Measurements from ENCODE around the gene TWIST2.
A peak's percentile ranks its signal among the peaks of the same experiment; 100 is the strongest.

The TWIST2 gene

DNA sequence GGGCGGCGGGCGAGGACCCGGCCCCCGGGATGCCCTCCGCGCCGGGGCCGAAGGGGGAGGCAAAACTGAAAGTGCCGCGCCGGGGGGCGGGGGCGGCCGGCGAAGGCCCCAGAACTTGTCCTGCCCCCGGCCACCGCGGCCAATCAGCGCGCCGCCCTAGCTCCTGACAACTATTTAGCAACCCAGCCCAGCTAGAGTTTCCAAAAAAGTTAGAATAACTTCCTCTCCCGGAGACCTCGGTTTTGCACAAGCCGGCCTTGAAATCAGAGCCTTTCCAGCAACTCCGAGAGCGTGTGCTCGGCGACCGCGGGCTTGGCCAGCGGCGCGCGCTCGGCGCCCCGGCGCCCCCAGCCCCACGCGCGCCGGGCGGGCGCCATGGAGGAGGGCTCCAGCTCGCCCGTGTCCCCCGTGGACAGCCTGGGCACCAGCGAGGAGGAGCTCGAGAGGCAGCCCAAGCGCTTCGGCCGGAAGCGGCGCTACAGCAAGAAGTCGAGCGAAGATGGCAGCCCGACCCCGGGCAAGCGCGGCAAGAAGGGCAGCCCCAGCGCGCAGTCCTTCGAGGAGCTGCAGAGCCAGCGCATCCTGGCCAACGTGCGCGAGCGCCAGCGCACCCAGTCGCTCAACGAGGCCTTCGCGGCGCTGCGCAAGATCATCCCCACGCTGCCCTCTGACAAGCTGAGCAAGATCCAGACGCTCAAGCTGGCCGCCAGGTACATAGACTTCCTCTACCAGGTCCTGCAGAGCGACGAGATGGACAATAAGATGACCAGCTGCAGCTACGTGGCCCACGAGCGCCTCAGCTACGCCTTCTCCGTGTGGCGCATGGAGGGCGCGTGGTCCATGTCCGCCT is at the start of gene TWIST2:
TSS of gene TWIST2 (plus strand) at position 245 of the 850 bp plus-strand sequence. CDS start at position 376, 131 bp downstream.
- peak; percentile 96 for DNase-seq (ENCODE audit: low spot score)

DNA sequence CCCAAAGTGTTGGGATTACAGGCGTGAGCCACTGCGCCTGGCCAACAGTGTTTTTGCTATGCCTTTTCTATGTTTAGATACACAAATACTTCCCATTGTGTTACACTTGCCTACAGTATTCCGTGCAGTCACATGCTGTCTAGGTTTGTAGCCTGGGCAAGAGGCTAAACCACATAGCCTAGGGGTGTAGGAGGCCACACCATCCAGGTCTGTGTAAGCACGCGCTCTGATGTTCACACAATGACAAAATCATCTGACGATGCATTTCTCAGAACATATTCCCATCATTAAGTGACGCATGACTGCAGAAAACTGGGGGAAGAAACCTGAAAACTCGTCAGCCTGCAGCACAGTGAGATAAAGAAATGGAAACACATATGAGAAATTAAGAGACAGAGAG is 46.1 kb upstream of the TWIST2 start:
- DNase-seq (ENCODE audit: low spot score) = no peak

DNA sequence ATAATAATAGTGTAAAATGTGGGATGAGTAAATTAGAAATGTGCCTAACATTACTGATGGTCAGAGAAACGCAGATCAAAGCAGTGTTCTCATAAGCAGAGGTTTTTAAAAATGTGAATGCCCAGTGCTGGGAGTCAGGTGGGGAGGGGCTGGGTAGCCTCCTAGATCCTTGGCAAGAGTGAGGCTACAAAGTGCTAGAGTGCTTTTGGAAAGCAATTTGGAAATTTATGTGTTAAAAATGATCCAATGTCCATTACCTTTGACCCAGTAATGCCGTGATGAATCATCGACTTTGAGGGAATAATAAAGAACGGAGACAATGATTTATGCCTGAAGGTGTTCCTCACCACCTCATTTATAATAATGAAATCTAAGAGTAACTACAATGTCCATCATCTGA is 44.9 kb upstream of the TWIST2 start:
- DNase-seq (ENCODE audit: low spot score) = no peak

DNA sequence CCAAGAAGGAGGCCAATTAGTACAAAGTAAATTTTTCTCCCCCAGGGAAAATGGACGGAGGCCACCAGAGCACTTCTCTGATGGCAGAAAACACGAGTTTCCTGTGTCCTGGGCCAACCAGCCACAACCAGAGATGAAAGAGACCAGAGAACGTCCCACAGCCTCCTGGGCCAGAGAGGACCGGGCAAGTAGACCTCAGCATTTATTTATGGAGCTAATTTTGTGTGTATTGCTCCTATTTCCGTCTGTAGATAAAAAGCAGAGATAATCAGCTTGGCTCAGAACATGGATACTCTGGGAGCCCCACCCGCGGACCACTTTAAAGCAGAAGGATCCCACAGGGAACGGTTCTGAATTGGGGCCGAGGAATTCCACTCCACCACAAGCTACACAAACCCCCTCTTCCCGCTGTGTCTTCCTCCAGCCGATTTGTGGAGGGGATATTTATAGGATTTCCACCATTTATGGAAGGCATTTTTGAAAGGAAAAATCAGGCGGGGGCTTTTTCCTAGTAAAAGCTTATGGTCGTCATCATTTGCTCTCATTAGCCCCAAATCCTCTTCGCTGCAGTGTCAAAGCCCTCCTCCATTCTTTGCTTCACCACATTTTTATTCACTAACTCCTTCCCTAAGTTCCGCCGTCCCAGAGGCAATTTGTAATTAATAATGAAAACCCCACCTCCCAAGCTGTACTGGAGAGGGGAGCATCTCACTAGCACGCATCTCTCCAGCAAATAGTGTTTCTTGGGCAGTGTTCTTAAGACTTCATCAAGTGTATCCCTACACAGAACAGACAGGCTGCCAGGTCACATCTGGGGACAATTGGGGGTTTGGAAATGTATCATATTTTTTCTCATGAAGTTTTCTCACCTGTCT is 43.7 kb upstream of the TWIST2 start:
- no peak for DNase-seq (ENCODE audit: low spot score)

DNA sequence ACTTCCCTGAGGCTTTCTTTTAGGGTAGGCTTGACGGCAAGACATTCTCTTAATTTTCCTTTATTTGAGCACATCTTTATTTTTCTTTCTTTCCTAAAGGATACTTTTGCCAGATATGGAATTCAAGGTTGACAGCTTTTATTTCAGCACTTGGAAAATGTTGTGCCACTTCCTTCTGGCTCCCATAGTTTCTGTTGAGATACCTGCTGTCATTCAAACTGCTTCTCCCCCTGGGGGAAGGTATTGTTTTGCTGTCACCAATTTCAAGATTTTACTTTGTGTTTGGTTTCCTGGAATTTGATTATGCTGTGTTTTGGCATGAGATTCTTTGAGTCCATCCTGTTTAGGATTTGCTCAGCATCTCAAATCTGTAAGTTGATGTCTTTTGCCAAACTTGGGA is 39.1 kb upstream of the TWIST2 start:
- no peak for DNase-seq (ENCODE audit: low spot score)

DNA sequence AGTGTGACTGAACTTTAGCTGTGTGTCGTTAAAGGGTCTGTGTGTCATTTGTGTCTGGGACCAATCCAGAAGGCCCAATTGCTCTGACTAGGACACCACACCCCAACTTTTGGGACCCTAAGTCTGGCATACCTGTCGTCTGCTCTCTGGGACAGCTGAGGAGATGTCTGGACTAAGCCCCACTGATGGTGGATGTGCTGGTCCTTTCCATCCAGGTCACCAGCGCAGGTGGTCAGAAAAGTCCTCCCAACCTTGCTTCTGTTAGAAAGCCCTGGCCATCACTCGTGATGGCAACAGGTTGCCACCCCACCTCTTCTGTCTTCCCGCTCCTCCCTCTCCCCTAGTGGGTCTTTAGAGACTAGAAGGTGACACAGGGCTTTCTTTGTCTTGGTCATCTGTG is 37.6 kb upstream of the TWIST2 start:
- DNase-seq (ENCODE audit: low spot score) = no peak

DNA sequence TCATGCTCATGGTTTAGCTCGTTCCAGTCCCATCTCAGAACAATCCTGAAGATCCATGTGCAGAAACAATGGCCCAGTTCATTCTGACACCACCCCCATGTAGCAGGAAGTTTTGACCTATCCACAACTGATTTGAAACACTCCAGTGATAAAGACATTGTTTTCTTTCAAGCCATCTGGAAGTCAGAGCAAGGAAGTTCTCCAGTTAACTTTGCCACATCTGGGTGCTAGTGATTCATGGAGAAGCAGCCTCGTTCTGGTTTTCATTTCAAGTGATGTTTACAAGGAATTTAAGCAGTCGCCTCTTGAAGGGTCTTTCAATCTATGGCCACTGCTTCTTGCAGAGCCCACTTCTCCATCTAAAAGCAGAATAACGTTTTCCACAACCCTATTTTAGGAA is 36.6 kb upstream of the TWIST2 start:
- peak; percentile 57 for DNase-seq (ENCODE audit: low spot score)

DNA sequence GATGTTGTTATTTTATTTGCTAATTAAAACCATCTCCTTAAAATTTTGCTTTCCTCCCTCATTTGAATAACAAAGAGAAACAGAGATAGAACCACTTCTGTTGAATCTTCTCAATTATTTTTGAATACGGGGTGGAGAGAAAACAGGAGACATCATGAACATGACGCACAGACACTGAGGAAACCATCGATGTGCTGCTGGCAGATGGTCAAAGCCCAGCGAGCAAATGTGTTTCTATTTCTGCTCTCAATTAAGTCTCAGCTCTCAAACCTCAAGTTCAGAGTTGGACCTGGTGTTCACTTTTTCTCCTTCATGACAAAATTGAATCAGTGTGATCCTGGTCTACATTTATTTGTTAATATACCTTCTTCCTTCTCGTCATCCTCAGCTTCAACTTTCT is 36.1 kb upstream of the TWIST2 start:
- DNase-seq (ENCODE audit: low spot score) = peak; percentile 82

DNA sequence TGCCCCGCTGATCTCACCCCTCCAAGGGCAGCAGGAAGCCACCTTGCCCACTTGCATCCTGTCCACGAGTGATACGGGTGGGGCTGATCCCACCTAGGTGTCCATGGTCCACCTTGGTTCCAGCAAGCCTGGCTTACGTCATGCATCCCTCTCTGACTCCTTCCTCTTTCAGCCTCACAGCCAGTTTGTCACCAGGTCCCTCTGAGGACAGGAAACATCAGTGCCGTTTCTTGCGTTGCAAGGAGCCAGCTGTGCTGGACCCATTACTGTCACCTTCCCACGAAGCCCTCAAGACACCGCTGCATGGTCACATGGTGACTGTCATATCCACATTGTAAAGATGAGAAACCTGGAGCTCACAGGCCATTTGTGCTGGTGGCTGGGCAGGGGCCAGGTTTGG is 34.8 kb upstream of the TWIST2 start:
- no peak for DNase-seq (ENCODE audit: low spot score)

DNA sequence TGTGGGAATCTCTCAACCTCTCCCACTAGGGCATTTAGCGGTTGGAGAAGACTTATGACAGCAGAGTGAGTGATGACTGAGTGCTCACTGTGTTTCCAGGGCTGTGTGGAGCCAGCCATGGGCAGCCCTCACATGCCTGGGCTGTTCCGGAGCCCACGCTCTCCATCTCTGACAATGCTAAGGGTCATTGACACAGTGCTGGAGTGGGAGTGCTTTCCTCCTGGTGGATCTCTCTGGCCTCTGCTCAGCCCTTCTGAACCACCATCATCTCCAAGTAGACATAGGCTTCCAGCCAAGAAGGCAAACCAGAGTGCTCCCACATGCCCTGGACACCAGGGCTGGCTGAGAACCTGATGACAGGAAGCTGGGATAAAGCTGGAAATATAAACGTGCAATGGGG is 33.1 kb upstream of the TWIST2 start:
- no peak for DNase-seq (ENCODE audit: low spot score)

DNA sequence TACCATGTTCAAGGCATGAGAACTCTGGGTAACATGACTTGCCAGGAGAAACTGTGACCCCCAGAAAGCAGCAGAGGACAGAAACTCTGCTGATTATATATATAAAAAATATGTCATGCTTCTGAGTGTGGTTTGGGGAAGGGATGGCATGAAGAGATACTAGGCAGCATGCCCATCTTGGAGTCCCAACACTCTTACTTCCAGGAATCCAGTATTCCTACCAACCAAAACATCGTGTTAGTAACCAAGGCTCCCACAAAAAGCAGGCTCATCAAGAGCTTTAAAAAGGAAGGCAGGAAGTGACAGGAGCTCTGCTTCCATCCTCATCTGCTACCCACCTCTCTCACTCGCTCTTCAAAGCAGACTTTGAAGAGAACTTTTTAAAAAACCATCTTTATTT is 31.6 kb upstream of the TWIST2 start:
- DNase-seq (ENCODE audit: low spot score) = peak; percentile 42

DNA sequence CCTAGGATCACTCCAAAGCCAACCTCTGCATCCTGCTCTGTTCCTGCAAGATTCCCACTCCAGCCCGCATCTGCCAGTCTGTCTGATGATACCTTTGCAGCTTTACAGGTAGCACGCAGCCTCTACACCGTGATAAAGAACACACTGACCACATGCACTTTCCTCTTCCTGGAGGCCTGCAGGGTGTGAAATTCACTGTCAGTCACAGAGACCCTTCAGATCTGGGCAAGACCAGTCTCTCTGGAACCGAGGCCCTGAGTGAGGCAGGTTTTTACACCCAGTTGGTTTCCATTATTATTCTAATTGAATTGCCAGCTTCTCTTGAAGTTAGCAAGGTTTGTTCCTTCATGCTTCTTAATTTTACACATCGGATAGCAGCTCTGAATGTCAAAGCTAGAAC is 30.5 kb upstream of the TWIST2 start:
- no peak for DNase-seq (ENCODE audit: low spot score)

DNA sequence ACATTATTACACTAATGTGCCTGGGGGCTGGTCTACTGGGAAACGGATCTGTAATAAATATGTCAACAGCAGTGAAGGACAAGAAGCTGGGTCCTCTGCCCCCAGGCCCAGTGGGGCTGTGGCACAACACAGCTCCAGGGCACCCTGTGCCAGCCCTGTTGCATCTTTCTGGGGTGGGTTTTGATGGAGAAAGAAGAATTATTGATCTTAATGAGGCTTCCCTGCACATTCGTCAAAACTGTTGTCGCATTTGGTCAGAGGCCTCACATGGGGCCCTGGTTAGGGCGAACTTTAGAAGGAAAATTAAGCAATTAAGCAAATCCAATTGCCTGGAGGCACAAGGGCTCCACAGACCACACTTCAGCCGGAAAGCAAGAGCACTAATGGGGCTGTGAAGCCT is 30.0 kb upstream of the TWIST2 start:
- no peak for DNase-seq (ENCODE audit: low spot score)

DNA sequence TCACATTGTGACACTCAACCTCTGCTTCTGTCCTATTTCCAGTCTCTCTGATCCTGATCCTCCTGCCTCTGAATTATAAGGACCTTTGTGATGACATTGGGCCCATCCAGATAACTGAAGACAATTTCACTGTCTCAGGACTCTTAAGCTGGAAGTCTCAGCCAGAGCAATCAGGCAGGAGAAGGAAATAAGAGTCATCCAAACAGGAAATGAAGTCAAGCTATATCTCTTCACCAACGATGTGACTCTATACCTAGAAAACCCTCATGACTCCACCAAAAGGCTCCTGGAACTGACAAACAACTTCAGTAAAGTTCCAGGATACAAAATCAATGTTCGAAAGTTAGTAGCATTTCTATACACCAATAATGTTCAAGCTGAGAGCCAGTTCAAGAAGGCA is 29.3 kb upstream of the TWIST2 start:
- no peak for DNase-seq (ENCODE audit: low spot score)

DNA sequence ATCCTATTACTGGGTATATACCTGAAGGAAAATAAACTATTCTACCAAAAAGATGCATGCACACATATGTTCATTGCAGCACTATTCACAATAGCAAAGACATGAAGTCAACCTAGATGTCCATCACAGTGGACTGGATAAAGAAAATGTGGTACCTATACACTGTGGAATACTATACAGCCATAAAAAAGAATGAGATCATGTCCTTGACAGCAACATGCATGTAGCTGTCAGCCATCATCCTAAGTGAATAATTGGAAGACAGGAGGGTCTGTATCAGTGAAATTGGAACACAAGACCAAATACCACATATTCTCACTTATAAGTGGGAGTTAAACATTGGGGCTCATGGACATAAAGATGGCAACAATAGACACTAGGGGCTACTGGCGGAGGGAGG is 27.7 kb upstream of the TWIST2 start:
- DNase-seq (ENCODE audit: low spot score) = no peak

DNA sequence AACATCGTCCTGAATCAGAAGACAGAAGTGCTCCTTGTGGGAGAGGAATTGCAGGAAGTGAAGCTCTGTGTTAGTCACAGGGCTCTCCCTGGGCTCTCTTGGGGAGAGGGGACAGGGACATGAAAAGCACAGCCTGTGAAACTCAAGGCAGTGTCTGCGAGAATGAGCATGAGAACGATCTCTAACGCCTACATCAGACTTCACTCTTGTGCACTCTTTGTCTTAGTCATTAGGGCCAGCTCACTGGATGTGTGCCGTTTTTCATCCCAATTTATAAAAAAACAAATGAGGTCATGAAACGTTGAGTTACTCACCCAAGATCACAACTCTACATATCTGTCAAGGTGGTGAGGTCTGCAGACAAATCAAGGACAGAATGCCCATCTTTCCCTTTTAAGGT is 27.0 kb upstream of the TWIST2 start:
- DNase-seq (ENCODE audit: low spot score) = peak; percentile 65

DNA sequence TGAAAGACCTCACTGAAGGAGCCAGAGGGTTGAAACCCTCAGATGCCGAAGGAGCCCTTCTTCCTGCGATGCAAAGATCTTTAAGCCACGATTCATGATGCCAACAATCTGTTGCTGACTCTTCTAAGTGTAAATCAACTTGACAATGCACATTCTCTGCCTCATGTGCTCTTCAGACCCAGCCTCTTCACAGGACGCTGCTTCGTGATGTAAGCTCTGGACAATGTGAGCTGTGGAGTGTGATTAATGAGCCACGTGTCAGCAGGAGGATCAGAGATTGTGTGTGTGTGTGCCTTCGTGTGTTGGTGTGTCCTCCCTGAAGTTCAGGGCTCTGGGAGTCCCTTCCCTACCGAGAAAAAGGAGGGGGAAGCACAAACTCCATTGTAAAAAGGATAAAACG is 26.5 kb upstream of the TWIST2 start:
- peak; percentile 51 for DNase-seq (ENCODE audit: low spot score)

DNA sequence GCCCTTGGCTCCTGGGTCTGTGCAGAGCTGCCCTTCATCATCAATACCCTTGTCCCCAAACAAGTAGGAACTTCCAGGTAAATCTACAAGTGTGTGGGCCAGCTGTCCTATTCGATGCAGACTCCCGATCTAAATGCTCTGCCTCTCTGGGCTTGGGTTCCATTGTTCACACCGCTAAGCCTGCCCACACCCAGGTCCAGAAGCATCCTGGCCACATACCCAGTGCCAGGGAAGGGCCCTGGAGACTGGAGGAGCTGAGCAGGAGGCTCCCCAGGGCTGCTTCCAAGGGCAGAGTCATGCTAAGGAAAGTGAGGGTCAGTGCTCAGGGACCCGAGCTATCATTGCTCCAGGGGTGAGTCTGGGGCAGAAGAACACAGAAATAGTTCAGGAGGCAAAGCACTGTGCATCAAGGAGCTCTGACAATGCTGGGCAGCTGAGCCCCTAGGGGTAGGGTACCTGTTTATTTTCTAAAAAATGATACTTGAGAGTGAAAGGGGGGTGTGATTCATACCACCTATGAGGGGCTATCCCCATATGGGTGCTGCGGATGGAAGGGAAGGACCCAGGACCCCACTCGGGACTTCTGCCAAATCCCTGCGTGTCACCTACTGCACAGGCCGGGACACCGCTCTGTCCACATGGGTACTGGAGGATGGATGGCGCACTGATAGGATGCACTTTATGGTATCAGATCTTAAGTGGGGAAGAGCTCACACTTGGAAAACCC is 25.8 kb upstream of the TWIST2 start:
- no peak for DNase-seq (ENCODE audit: low spot score)

DNA sequence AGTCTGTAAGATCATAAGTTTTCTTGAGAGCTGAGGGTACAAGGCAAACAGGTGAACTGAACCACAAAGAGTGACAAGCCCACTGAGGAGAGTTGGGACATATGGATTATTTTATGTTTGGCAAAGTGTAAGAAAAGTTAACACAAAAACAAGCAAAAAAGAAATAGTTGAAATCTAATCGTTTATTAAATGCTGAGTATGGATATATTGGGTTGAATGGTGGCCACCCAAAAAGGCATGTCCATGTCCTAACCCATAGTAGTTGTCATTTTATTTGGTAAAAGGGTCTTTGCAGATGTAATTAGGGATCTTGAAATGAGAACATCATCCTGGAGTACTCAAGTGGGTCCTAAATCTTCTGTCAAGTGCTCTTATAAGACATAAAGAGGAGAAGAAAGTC is 24.9 kb upstream of the TWIST2 start:
- no peak for DNase-seq (ENCODE audit: low spot score)

DNA sequence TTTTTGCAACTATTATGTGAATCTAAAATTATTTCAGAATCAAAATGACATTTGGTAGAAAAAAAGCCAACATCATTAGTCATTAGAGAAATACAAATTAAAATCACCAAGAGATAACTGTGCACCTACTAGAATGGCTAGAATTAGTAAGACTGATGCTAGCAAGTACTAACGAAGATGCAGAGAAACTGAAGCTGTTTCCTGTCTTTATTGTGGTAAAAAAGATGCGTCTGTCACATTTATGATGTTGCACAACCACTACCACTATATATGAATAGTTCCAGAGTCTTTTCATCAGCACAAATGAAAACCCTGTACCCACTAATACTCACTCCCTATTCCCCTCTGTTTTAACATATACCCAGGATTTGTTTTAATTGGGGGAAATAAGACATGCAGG is 16.7 kb upstream of the TWIST2 start:
- DNase-seq (ENCODE audit: low spot score) = no peak

DNA sequence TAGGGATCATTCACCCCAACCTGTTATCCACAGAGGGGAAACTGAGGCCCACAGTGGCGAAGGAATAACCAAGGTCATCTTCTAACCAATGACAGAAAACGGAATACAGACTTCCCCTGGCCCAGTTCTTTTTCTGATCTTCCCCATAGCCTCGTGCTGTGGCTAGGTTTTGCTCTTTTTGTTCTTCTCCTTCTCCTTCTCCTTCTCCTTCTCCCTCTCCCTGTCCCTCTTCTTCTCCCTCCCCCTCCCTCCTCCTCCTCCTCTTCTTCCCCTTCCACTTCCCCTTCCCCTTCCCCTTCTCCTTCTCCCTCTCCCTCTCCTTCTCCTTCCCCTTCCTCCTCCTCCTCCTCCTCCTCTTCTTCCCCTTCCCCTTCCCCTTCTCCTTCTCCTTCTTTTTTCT is 12.9 kb upstream of the TWIST2 start:
- DNase-seq (ENCODE audit: low spot score) = no peak

DNA sequence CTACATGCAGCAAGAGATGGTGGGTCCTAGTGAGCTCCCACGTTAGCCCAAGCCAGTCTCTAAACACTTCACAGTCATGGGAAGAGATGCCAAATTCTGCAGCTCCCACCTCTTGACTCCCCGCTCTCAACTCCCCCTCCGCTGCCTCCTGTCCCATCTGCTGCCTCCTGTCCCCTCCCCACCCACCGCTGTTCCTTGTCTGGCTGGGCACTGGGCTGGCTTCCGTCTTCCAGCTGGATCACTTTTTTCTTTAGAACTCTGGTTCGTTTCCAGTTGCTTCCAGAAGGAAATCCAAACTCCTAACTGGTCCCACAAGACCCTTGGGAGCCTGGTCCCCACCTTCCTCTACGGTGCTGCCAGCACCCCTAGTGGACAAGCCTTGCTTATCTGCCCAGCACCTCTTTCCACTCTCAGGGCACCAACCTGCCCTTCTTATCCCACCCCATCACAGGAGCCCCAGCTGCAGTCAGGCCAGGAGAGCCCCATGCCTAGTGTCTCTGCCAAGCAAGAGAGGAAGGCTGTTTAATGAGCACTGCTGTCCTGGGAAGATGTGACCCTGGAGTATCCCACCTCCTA is 12.1 kb upstream of the TWIST2 start:
- no peak for DNase-seq (ENCODE audit: low spot score)

Data from AG20443 (cell line).